Kidney epithelial cell (primary cell): ENCODE data around the gene PACS1. TPM values are rescaled to one million over a fixed set of nuclear protein-coding genes. Genes with fewer than 3 reads are reported as not detected.
A peak's percentile ranks its signal among the peaks of the same experiment; 100 is the strongest.

Experiments
- DNase-seq: peaks from one replicate; pipeline ENCODE4 v3.0.0-alpha.2; 2010; ENCODE audit warnings: low read depth
- H3K27me3 ChIP-seq: 2 replicates; pipeline ENCODE4 v1.6.0; 2011; ENCODE audit warnings: low read length; ENCODE audit not compliant: control insufficient read depth, insufficient read depth
- H3K36me3 ChIP-seq: 2 replicates; pipeline ENCODE4 v1.5.1; 2011; ENCODE audit warnings: low read length; ENCODE audit not compliant: control insufficient read depth, insufficient read depth
- H3K4me3 ChIP-seq: 2 replicates; pipeline ENCODE4 v1.5.1; 2011; ENCODE audit warnings: low read depth, mild to moderate bottlenecking, control low read depth, low read length
- CTCF ChIP-seq: IDR thresholded peaks from 2 replicates; pipeline ENCODE4 v1.5.1; 2011; ENCODE audit warnings: mild to moderate bottlenecking, moderate library complexity, low read length, control low read depth, inconsistent platforms; ENCODE audit not compliant: insufficient read depth, poor library complexity, severe bottlenecking
- total RNA-seq: library from RNA; depleted of rRNA; stranded (reverse); fragments of >200 nt; gene quantifications from 2 replicates; pipeline ENCODE4 v1.2.3, GENCODE V29; 2015

Gene PACS1
- total RNA-seq, 1 donor from 2014 or later, result 29.4 TPM

GRCh38 chr11:66282468-66283455 lies 212.7 kb downstream of the PACS1 start:
- Histone ChIP-seq H3K4me3 (no peak overlapping the region), H3K36me3 (no peaks in the 10 kb centered on the region), H3K27me3 (peaks cover 12% of the 10 kb centered on the region)
- DNase-seq, result peak; percentile 77
- peak; percentile 95 for TF ChIP-seq CTCF

GRCh38 chr11:66283461-66284105 lies 213.5 kb downstream of the PACS1 start:
- Histone ChIP-seq H3K4me3 (no peak overlapping the region), H3K36me3 (no peaks in the 10 kb centered on the region), H3K27me3 (peaks cover 10% of the 10 kb centered on the region)
- no peak for TF ChIP-seq CTCF
- no peak for DNase-seq

- H3K36me3 ChIP-seq, result no peaks in the 10 kb centered on the region
- peaks cover 1% of the 10 kb centered on the region for H3K27me3 ChIP-seq
- DNase-seq, result no peak
- H3K4me3 ChIP-seq, result no peak overlapping the region
- TF ChIP-seq CTCF, result no peak
Observed at GRCh38 chr11:66284526-66285078, 214.5 kb downstream of the PACS1 start.

GRCh38 chr11:66285250-66285947 lies 215.3 kb downstream of the PACS1 start:
- DNase-seq, result no peak
- Histone ChIP-seq H3K27me3 (no peaks in the 10 kb centered on the region), H3K4me3 (no peak overlapping the region), H3K36me3 (no peaks in the 10 kb centered on the region)
- TF ChIP-seq CTCF, result no peak

- H3K27me3 ChIP-seq, result peaks cover 7% of the 10 kb centered on the region
- no peak for TF ChIP-seq CTCF
- H3K4me3 ChIP-seq, result no peak overlapping the region
- no peak for DNase-seq
- no peaks in the 10 kb centered on the region for H3K36me3 ChIP-seq
Observed at GRCh38 chr11:66286699-66287098, 216.6 kb downstream of the PACS1 start.
